Endodermal cell (in vitro differentiated cells): ENCODE measurements around the gene ZNF750. TPM values are rescaled to one million over a fixed set of nuclear protein-coding genes. Genes with fewer than 3 reads are reported as not detected.

Source experiments
- DNase-seq: peaks from one replicate; pipeline ENCODE4 v3.0.0-alpha.2; 2017
- H3K27ac ChIP-seq: 2 replicates; pipeline ENCODE4 v1.5.1; 2013; ENCODE audit warnings: mild to moderate bottlenecking, low read depth, low read length, moderate library complexity
- H3K27me3 ChIP-seq: 2 replicates; pipeline ENCODE4 v1.6.1; 2013; ENCODE audit warnings: mild to moderate bottlenecking, low read length, moderate library complexity; ENCODE audit not compliant: insufficient read depth, control insufficient read depth, poor library complexity, severe bottlenecking
- H3K36me3 ChIP-seq: 2 replicates; pipeline ENCODE4 v1.7.0; 2013; ENCODE audit warnings: mild to moderate bottlenecking, low read length, moderate library complexity; ENCODE audit not compliant: control insufficient read depth, insufficient read depth
- H3K4me1 ChIP-seq: one replicate; pipeline ENCODE4 v1.7.0; 2013; ENCODE audit warnings: low read length; ENCODE audit not compliant: control insufficient read depth, insufficient read depth
- H3K4me3 ChIP-seq: 2 replicates; pipeline ENCODE4 v1.5.1; 2013; ENCODE audit warnings: mild to moderate bottlenecking, low read length, moderate library complexity
- H3K9ac ChIP-seq: 2 replicates; pipeline ENCODE4 v1.6.1; 2013; ENCODE audit warnings: mild to moderate bottlenecking, low read length, moderate library complexity; ENCODE audit not compliant: poor library complexity, severe bottlenecking; ENCODE audit errors: extremely low read depth
- H3K9me3 ChIP-seq: 2 replicates; pipeline ENCODE4 v1.6.1; 2013; ENCODE audit warnings: mild to moderate bottlenecking, low read length, moderate library complexity; ENCODE audit not compliant: control insufficient read depth
- H3K27ac Mint-ChIP-seq: 2 replicates; pipeline ENCODE4 v1.8.0; 2020; ENCODE audit warnings: mixed read lengths
- H3K27me3 Mint-ChIP-seq: 2 replicates; pipeline ENCODE4 v1.8.0; 2021; ENCODE audit warnings: mild to moderate bottlenecking, mixed read lengths; ENCODE audit not compliant: insufficient read depth
- H3K36me3 Mint-ChIP-seq: 2 replicates; pipeline ENCODE4 v1.8.0; 2020; ENCODE audit warnings: low read depth, mixed read lengths
- H3K4me1 Mint-ChIP-seq: 2 replicates; pipeline ENCODE4 v1.8.0; 2020; ENCODE audit warnings: mixed read lengths
- H3K4me3 Mint-ChIP-seq: 2 replicates; pipeline ENCODE4 v1.8.0; 2020; ENCODE audit warnings: mild to moderate bottlenecking, moderate library complexity, mixed read lengths
- H3K9me3 Mint-ChIP-seq: 2 replicates; pipeline ENCODE4 v1.8.0; 2020; ENCODE audit warnings: mild to moderate bottlenecking, mixed read lengths
- WGBS, 2 experiments: methylation state at CpG; one replicate each; pipeline versions ENCODE4 v1.1.5 to v1.1.7; 2013; ENCODE audit warnings: missing lambda C conversion rate in 2 of 2, mixed read lengths in 1 of 2; ENCODE audit not compliant: insufficient coverage in 1 of 2, insufficient read length in 1 of 2; 5-methylcytosine and 5-hydroxymethylcytosine counted together
- total RNA-seq, 2 donors: library from RNA; stranded (reverse); fragmentation: NEBNext Ultra II Directional in 1 of 2; extraction: Animal tissue kit (Norgen Biotek cat#: 25700) in 1 of 2; gene quantifications; 2 replicates in 1 of 2; 3 replicates in 1 of 2; pipeline ENCODE4 v1.2.1, GENCODE V29; 2021
- TF ChIP-seq, protein P1 (sequence below): fragments of 200-600 bp; sonication (generic); conservative IDR thresholded peaks from 2 replicates; pipeline ENCODE4 v1.5.0; 2021; ENCODE audit warnings: antibody characterized with exemption, mild to moderate bottlenecking

The ZNF750 gene
- total RNA-seq, 2 donors from 2014 or later: not detected

DNA sequence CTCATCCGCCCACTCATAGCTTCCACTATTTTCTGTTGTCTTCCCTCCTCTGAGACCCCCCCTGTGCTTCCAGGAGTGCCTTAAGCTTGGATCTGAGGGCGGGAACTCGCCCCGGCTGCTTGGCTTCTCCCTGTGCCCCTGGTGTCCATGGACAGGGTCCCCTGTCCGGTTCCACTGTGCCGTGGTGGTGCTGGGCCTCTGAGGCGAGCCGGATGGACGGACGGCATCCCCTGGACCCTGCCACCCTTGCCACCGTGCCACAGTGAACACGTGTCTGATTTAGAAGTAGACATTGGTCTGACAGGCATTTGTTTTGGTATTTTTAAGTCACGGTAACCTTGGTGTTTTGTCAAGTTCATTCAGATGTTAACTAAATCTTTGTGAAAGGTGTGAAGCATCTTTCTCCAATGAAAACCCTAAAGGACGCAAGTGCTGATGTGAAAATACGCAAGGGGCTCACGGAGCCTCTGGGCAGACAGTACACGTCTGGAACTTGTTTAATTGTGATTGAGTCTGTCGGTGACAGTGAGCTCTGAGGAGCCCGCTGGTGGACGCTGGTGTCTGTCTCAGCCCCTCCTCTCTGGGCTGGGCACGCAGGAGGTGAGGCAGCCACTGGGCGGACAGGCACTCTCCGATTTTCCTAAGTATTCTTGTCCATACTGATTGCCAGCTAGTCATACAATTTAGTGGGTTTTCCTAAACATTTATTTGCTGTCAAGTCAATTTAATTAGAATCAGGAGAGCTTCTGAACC, 26.3 kb downstream of the ZNF750 start:
- Histone ChIP-seq H3K4me1 (no peaks in the 10 kb centered on the region), H3K27ac (peak overlapping the region; percentile 7), H3K36me3 (peaks cover 36% of the 10 kb centered on the region), H3K27me3 (no peaks in the 10 kb centered on the region), H3K9me3 (no peaks in the 10 kb centered on the region), H3K4me3 (no peak overlapping the region), H3K9ac (no peak overlapping the region)
- Mint-ChIP-seq H3K4me3 (no peak overlapping the region), H3K4me1 (no peaks in the 10 kb centered on the region), H3K36me3 (peaks cover 64% of the 10 kb centered on the region), H3K27me3 (no peaks in the 10 kb centered on the region), H3K9me3 (no peaks in the 10 kb centered on the region), H3K27ac (no peak overlapping the region)
- 93 to 95% methylated on average over 19 to 23 of the region's 23 CpGs for WGBS, 2 experiments
- TF ChIP-seq, protein P1, sequence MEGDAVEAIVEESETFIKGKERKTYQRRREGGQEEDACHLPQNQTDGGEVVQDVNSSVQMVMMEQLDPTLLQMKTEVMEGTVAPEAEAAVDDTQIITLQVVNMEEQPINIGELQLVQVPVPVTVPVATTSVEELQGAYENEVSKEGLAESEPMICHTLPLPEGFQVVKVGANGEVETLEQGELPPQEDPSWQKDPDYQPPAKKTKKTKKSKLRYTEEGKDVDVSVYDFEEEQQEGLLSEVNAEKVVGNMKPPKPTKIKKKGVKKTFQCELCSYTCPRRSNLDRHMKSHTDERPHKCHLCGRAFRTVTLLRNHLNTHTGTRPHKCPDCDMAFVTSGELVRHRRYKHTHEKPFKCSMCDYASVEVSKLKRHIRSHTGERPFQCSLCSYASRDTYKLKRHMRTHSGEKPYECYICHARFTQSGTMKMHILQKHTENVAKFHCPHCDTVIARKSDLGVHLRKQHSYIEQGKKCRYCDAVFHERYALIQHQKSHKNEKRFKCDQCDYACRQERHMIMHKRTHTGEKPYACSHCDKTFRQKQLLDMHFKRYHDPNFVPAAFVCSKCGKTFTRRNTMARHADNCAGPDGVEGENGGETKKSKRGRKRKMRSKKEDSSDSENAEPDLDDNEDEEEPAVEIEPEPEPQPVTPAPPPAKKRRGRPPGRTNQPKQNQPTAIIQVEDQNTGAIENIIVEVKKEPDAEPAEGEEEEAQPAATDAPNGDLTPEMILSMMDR: no peak
- no peak for DNase-seq

GRCh38 chr17:82812601-82813000, 27.2 kb downstream of the ZNF750 start:
- Mint-ChIP-seq H3K27ac (no peak overlapping the region), H3K9me3 (no peaks in the 10 kb centered on the region), H3K27me3 (no peaks in the 10 kb centered on the region), H3K4me3 (no peak overlapping the region), H3K36me3 (peaks cover 59% of the 10 kb centered on the region), H3K4me1 (no peaks in the 10 kb centered on the region)
- H3K27ac ChIP-seq: no peak overlapping the region
- no peaks in the 10 kb centered on the region for H3K27me3 ChIP-seq
- no peaks in the 10 kb centered on the region for H3K4me1 ChIP-seq
- no peaks in the 10 kb centered on the region for H3K9me3 ChIP-seq
- DNase-seq: no peak
- TF ChIP-seq, protein P1: no peak
- H3K4me3 ChIP-seq: no peak overlapping the region
- no peak overlapping the region for H3K9ac ChIP-seq
- H3K36me3 ChIP-seq: peaks cover 32% of the 10 kb centered on the region
- 95 to 97% methylated on average over 10 to 17 of the region's 17 CpGs for WGBS, 2 experiments

DNA sequence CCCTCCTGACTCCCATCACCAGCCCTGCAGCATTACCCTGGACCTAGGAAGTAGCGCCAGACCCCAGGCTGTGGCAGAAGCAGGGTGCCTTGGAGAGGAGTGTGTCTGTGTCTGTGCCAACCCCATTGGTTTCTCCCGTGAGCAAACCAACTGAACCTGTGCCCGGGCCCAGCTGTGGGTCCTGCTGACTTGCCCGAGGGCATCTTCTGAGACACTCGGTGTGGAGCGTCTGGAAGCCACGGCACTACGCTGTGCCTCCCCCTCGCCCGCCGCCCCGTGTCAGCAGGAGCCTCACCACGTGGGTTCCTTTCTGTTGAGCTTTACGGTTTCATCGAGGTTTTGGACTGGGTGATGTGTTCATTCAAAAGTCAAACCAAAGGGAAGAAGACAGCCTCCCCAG, 27.8 kb downstream of the ZNF750 start:
- no peaks in the 10 kb centered on the region for H3K27me3 ChIP-seq
- Mint-ChIP-seq H3K27ac (no peak overlapping the region), H3K36me3 (peaks cover 55% of the 10 kb centered on the region), H3K9me3 (no peaks in the 10 kb centered on the region), H3K4me3 (no peak overlapping the region), H3K27me3 (no peaks in the 10 kb centered on the region), H3K4me1 (no peaks in the 10 kb centered on the region)
- H3K9ac ChIP-seq: no peak overlapping the region
- TF ChIP-seq, protein P1: no peak
- no peak for DNase-seq
- peaks cover 32% of the 10 kb centered on the region for H3K36me3 ChIP-seq
- no peak overlapping the region for H3K27ac ChIP-seq
- H3K4me3 ChIP-seq: no peak overlapping the region
- H3K4me1 ChIP-seq: no peaks in the 10 kb centered on the region
- no peaks in the 10 kb centered on the region for H3K9me3 ChIP-seq
- WGBS, 2 experiments: 93 to 95% methylated on average over 13 to 15 of the region's 15 CpGs
